ENCODE measurements around the gene DCDC2B. TPM values are rescaled to one million over a fixed set of nuclear protein-coding genes. Genes with fewer than 3 reads are reported as not detected.

Gene DCDC2B
- total and polyA plus RNA-seq, 10 of the 15 experiments (the other 5 are each of a cell fraction or from before 2014, with no cell fraction given) = 0.12 to 0.21 (median 0.15) TPM; not detected in 7

DNA sequence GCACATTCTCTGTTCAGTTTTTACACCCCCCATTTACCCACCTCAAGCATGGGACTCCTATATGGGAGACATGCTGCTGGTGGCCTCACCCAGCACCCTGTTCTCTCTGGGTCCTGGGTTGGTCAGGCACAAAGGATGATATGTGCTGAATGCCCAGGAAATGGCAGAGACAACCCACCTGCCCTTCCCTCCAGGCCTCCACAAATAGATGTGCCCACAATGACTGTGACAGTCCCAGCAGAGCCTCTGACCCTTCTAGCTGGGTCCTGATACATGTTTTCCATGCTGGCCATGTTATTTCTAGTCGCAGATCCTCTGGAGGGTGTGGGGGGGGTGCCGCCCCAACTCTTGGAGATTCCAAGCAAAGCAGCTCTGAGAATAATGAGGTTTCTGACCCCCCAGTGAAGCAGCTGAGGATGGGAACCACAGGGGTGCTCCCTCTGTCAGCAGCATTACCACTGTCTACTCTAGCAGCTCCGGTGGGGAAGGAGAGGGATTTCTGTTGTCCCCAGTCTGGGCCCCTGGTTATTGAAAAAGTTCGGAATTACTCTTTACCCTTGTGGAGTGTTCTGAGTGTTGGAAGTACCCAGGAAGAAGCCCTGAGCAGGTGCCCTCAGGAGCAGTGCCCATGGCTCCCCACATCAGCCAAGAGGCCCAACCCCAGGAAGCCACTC lies 9.7 kb upstream of the DCDC2B start:
- ATAC-seq (no peak), DNase-seq (ENCODE audit: low read depth, low spot score) (no peak), FAIRE-seq (no peak)
- RAD21 ChIA-PET (ENCODE audit: unreplicated experiment) = interaction anchor here (0.6 to 4.2 kb wide), 3 partner anchors 19 to 126 kb away, joined by 3 to 22 read pairs (median 7); partner anchors contain the start of genes TMEM39B and TXLNA
- H4K20me1 ChIP-seq (ENCODE audit: control insufficient read depth, insufficient read depth) = no peaks in the 10 kb centered on the region
- peaks cover 20 to 26% of the 10 kb centered on the region in 2 experiments for H3K36me3 ChIP-seq (ENCODE audit: control insufficient read depth in 2 of 2, insufficient read depth in 2 of 2, low read length in 1 of 2)
- H3K4me3 ChIP-seq = no peak overlapping the region
- CTCF ChIA-PET = interaction anchor here (2.1 kb wide), 1 partner anchor 117 kb away, joined by 4 read pairs; no protein-coding TSS in a partner anchor
- no TSS peak for BruUV-seq (replicated peaks)
- TF ChIP-seq MEF2A (IDR thresholded peaks at IDR 0.05; ENCODE audit: insufficient read depth, low read depth, low read length) (no peak), POLR2A (IDR thresholded peaks at IDR 0.05; ENCODE audit: low read depth, low read length) (peak; percentile 14; the same call in 1 of the 2 replicates), POLR2AphosphoS5 (IDR thresholded peaks at IDR 0.05; ENCODE audit: low read length) (0 out of 2 replicates have a peak, but pooled peaks have one; percentile 11)
- intact Hi-C loops (cut with micrococcal nuclease; ENCODE audit: unreplicated experiment) = no loop called here
- no peaks in the 10 kb centered on the region for H3K27me3 ChIP-seq (replicated peaks in 1 of 2; ENCODE audit: control insufficient read depth in 2 of 2, insufficient read depth in 2 of 2, low read length in 1 of 2)
- POLR2A ChIA-PET = interaction anchor here (1.0 to 1.5 kb wide), 2 partner anchors 10 to 49 kb away, joined by 3 to 4 read pairs; no protein-coding TSS in a partner anchor
- no peak overlapping the region for H3K9ac ChIP-seq (ENCODE audit: control insufficient read depth, insufficient read depth, low read length)
- SMC1A ChIA-PET (ENCODE audit: uncharacterized antibody, unreplicated experiment) = no interaction called here
- no peaks in the 10 kb centered on the region for H3K9me3 ChIP-seq (replicated peaks; ENCODE audit: control insufficient read depth, insufficient read depth, low read length)
- H3K27ac ChIP-seq (ENCODE audit: control insufficient read depth, insufficient read depth) = no peak overlapping the region
- 100% methylated on average over 4 of the region's 4 CpGs for WGBS (ENCODE audit: insufficient coverage, insufficient replicate concordance, low lambda C conversion rate, missing lambda C conversion rate)
- no peak overlapping the region; the same call in 1 of the 2 replicates for H3K4me2 ChIP-seq (ENCODE audit: control insufficient read depth, insufficient read depth)
- H3K79me2 ChIP-seq (ENCODE audit: control insufficient read depth, insufficient read depth, low read length) = peaks cover 19% of the 10 kb centered on the region
- peaks cover 21% of the 10 kb centered on the region for H3K4me1 ChIP-seq (ENCODE audit: control insufficient read depth, insufficient read depth, low read length)
- in situ Hi-C loops (cut with MboI) = no loop called here
- no peak overlapping the region for H2AFZ ChIP-seq (ENCODE audit: control insufficient read depth, low read depth, low read length)

DNA sequence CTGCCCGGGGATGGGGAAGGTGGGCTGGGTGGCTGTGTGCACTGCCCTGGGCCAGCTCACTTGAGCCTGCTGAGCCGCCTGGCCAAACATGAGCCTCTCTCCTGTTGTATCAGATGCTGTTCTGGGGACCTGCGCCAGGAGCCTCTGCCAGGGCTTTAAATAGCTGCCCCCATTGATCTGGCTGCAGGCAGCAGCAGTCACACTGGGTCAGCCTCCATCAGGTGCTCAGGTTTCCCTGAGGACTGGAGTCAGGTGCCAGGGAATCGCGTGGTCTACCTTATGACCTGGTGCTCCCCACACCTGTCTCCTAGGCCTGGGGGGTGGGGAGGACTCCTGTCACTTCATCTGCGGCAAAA lies 9.2 kb upstream of the DCDC2B start:
- ChIA-PET CTCF (interaction anchor here (1.3 to 3.7 kb wide), 4 partner anchors 16 to 117 kb away, joined by 3 to 27 read pairs (median 7); no protein-coding TSS in a partner anchor), POLR2A (interaction anchor here (0.7 to 2.8 kb wide), 9 partner anchors 11 to 195 kb away, joined by 3 to 25 read pairs (median 8); partner anchors contain the start of genes HDAC1, KPNA6 and TXLNA), RAD21 (ENCODE audit: unreplicated experiment) (interaction anchor here (1.0 to 4.2 kb wide), 3 partner anchors 11 to 127 kb away, joined by 3 to 22 read pairs (median 7); partner anchors contain the start of genes TMEM39B and TXLNA), SMC1A (ENCODE audit: uncharacterized antibody, unreplicated experiment) (interaction anchor here (1.0 to 2.4 kb wide), 4 partner anchors 11 to 92 kb away, joined by 3 to 26 read pairs (median 5); partner anchors contain the start of genes KPNA6 and TXLNA)
- Histone ChIP-seq H3K4me2 (ENCODE audit: control insufficient read depth, insufficient read depth) (peak overlapping the region; percentile 88), H3K4me1 (ENCODE audit: control insufficient read depth, insufficient read depth, low read length) (peaks cover 21% of the 10 kb centered on the region), H3K9me3 (replicated peaks; ENCODE audit: control insufficient read depth, insufficient read depth, low read length) (no peaks in the 10 kb centered on the region), H3K9ac (ENCODE audit: control insufficient read depth, insufficient read depth, low read length) (no peak overlapping the region), H3K27ac (ENCODE audit: control insufficient read depth, insufficient read depth) (peak overlapping the region; percentile 89), H3K4me3 (peak overlapping the region; percentile 90; the same call in 1 of the 2 replicates), H2AFZ (ENCODE audit: control insufficient read depth, low read depth, low read length) (no peak overlapping the region), H3K36me3 (ENCODE audit: control insufficient read depth in 2 of 2, insufficient read depth in 2 of 2, low read length in 1 of 2) (peaks cover 21 to 22% of the 10 kb centered on the region in 2 experiments), H4K20me1 (ENCODE audit: control insufficient read depth, insufficient read depth) (no peaks in the 10 kb centered on the region), H3K27me3 (replicated peaks in 1 of 2; ENCODE audit: control insufficient read depth in 2 of 2, insufficient read depth in 2 of 2, low read length in 1 of 2) (no peaks in the 10 kb centered on the region), H3K79me2 (ENCODE audit: control insufficient read depth, insufficient read depth, low read length) (peaks cover 19% of the 10 kb centered on the region)
- ATAC-seq (no peak), DNase-seq (ENCODE audit: low read depth, low spot score) (no peak), FAIRE-seq (no peak)
- TSS peak; percentile 31 for BruUV-seq (replicated peaks)
- intact Hi-C loops (cut with micrococcal nuclease; ENCODE audit: unreplicated experiment) (loop anchor here (2.0 to 5.0 kb wide), 3 partner anchors 19 to 213 kb away; no protein-coding TSS in a partner anchor), in situ Hi-C loops (cut with MboI) (no loop called here)
- 92% methylated on average over 6 of the region's 6 CpGs for WGBS (ENCODE audit: insufficient coverage, insufficient replicate concordance, low lambda C conversion rate, missing lambda C conversion rate)
- TF ChIP-seq, protein P1, sequence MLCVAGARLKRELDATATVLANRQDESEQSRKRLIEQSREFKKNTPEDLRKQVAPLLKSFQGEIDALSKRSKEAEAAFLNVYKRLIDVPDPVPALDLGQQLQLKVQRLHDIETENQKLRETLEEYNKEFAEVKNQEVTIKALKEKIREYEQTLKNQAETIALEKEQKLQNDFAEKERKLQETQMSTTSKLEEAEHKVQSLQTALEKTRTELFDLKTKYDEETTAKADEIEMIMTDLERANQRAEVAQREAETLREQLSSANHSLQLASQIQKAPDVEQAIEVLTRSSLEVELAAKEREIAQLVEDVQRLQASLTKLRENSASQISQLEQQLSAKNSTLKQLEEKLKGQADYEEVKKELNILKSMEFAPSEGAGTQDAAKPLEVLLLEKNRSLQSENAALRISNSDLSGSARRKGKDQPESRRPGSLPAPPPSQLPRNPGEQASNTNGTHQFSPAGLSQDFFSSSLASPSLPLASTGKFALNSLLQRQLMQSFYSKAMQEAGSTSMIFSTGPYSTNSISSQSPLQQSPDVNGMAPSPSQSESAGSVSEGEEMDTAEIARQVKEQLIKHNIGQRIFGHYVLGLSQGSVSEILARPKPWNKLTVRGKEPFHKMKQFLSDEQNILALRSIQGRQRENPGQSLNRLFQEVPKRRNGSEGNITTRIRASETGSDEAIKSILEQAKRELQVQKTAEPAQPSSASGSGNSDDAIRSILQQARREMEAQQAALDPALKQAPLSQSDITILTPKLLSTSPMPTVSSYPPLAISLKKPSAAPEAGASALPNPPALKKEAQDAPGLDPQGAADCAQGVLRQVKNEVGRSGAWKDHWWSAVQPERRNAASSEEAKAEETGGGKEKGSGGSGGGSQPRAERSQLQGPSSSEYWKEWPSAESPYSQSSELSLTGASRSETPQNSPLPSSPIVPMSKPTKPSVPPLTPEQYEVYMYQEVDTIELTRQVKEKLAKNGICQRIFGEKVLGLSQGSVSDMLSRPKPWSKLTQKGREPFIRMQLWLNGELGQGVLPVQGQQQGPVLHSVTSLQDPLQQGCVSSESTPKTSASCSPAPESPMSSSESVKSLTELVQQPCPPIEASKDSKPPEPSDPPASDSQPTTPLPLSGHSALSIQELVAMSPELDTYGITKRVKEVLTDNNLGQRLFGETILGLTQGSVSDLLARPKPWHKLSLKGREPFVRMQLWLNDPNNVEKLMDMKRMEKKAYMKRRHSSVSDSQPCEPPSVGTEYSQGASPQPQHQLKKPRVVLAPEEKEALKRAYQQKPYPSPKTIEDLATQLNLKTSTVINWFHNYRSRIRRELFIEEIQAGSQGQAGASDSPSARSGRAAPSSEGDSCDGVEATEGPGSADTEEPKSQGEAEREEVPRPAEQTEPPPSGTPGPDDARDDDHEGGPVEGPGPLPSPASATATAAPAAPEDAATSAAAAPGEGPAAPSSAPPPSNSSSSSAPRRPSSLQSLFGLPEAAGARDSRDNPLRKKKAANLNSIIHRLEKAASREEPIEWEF (IDR thresholded peaks at IDR 0.05; ENCODE audit: insufficient replicate concordance, low read depth, low read length) = no peak
- TF ChIP-seq NFXL1 (IDR thresholded peaks at IDR 0.05; ENCODE audit: borderline replicate concordance) (no peak), IKZF2 (IDR thresholded peaks at IDR 0.05) (no peak), SPI1 (IDR thresholded peaks at IDR 0.05; ENCODE audit: borderline replicate concordance, insufficient read depth, low read depth, low read length) (no peak), ZNF24 (IDR thresholded peaks at IDR 0.05) (no peak), ZZZ3 (IDR thresholded peaks at IDR 0.05; ENCODE audit: control insufficient read depth, insufficient read length, low read depth) (no peak), MYC (IDR thresholded peaks at IDR 0.05; ENCODE audit: insufficient read depth, insufficient read length, insufficient replicate concordance, low read length, severe bottlenecking) (no peak)

Measured in GM12878 (cell line).